IMR-90 (cell line): ENCODE data around the gene HNRNPLL. TPM values are rescaled to one million over a fixed set of nuclear protein-coding genes. Genes with fewer than 3 reads are reported as not detected.

Experiments used
- ATAC-seq: fragments of 200-7000 bp; cut with Tn5 transposase; 2 replicates; pipeline ENCODE4 v1.9.1; 2020; ENCODE audit warnings: low read depth, mild to moderate bottlenecking, moderate library complexity
- BruUV-seq: library from RNA; stranded (reverse); fragments of 400-500 nt; replicated peaks from 2 replicates; lab custom pipeline; 2021; lab: Mats Ljungman, UMichigan
- CTCF ChIA-PET: fragments of 300-600 bp; formaldehyde crosslinking; extraction: SDS; loops from one replicate; lab custom pipeline; 2021; ENCODE audit warnings: antibody characterized with exemption; lab: Yijun Ruan, JAX
- POLR2A ChIA-PET: fragments of 300-600 bp; sonication (Branson Sonifier 250); formaldehyde crosslinking; loops from one replicate; lab custom pipeline; 2022; ENCODE audit warnings: antibody characterized with exemption; ENCODE audit not compliant: unreplicated experiment; lab: Charles Lee
- DNase-seq: peaks from one replicate; pipeline ENCODE4 v3.0.0; 2013
- H2AFZ ChIP-seq: replicated peaks from 2 replicates; pipeline ENCODE3; 2013; ENCODE audit warnings: low read length, mild to moderate bottlenecking; ENCODE audit not compliant: poor library complexity
- H2AK5ac ChIP-seq: 2 replicates; pipeline ENCODE4 v1.6.1; 2013; ENCODE audit warnings: low read depth, low read length, inconsistent platforms
- H2AK9ac ChIP-seq: replicated peaks from 2 replicates; pipeline ENCODE3; 2013; ENCODE audit warnings: mild to moderate bottlenecking, low read depth, low read length, moderate library complexity; ENCODE audit not compliant: poor library complexity
- H2BK120ac ChIP-seq: 2 replicates; pipeline ENCODE4 v1.6.1; 2013; ENCODE audit warnings: low read depth, low read length, inconsistent platforms
- H2BK15ac ChIP-seq: 3 replicates; pipeline ENCODE4 v1.6.1; 2013; ENCODE audit warnings: low read depth, low read length, inconsistent platforms
- H2BK20ac ChIP-seq: 2 replicates; pipeline ENCODE4 v1.6.1; 2013; ENCODE audit warnings: low read depth, mild to moderate bottlenecking, inconsistent platforms, low read length, moderate library complexity
- H2BK5ac ChIP-seq: 2 replicates; pipeline ENCODE4 v1.6.1; 2013; ENCODE audit warnings: mild to moderate bottlenecking, low read depth, low read length, inconsistent platforms; ENCODE audit not compliant: poor library complexity, severe bottlenecking
- H3K14ac ChIP-seq: replicated peaks from 2 replicates; pipeline ENCODE4 v1.6.1; 2013; ENCODE audit warnings: low read depth, low read length, inconsistent platforms
- H3K18ac ChIP-seq: 2 replicates; pipeline ENCODE4 v1.6.1; 2013; ENCODE audit warnings: low read depth, low read length, control low read depth
- H3K23ac ChIP-seq: 2 replicates; pipeline ENCODE4 v1.6.1; 2013; ENCODE audit warnings: low read depth, low read length, inconsistent platforms
- H3K27ac ChIP-seq: 2 replicates; pipeline ENCODE4 v1.5.1; 2013; ENCODE audit warnings: mild to moderate bottlenecking, control low read depth, low read length; ENCODE audit not compliant: insufficient read depth
- H3K27me3 ChIP-seq: 2 replicates; pipeline ENCODE4 v1.6.1; 2013; ENCODE audit warnings: low read length; ENCODE audit not compliant: control insufficient read depth, insufficient read depth
- H3K36me3 ChIP-seq: 2 replicates; pipeline ENCODE4 v1.6.1; 2013; ENCODE audit warnings: low read length, mixed read lengths; ENCODE audit not compliant: control insufficient read depth, insufficient read depth
- H3K4ac ChIP-seq: 2 replicates; pipeline ENCODE4 v1.6.1; 2013; ENCODE audit warnings: low read depth, low read length, inconsistent platforms
- H3K4me1 ChIP-seq: 2 replicates; pipeline ENCODE4 v1.6.1; 2013; ENCODE audit warnings: low read length, mixed read lengths; ENCODE audit not compliant: control insufficient read depth, insufficient read depth
- H3K4me2 ChIP-seq: 2 replicates; pipeline ENCODE4 v1.6.1; 2013; ENCODE audit warnings: low read depth, mild to moderate bottlenecking, control low read depth, low read length, moderate library complexity
- H3K4me3 ChIP-seq: 2 replicates; pipeline ENCODE4 v1.5.1; 2013; ENCODE audit warnings: low read depth, mild to moderate bottlenecking, control low read depth, low read length, moderate library complexity; ENCODE audit not compliant: insufficient read depth
- H3K56ac ChIP-seq: 2 replicates; pipeline ENCODE4 v1.6.1; 2013; ENCODE audit warnings: low read length, inconsistent platforms; ENCODE audit not compliant: insufficient read depth; ENCODE audit errors: extremely low read depth
- H3K79me1 ChIP-seq, 2 experiments: 2 replicates each; pipeline ENCODE4 v1.6.1; 2013; ENCODE audit warnings: low read length in 2 of 2, inconsistent platforms in 1 of 2, low read depth in 1 of 2
- H3K9ac ChIP-seq: 2 replicates; pipeline ENCODE4 v1.6.1; 2013; ENCODE audit warnings: low read depth, low read length, control low read depth
- H3K9me1 ChIP-seq: 2 replicates; pipeline ENCODE4 v1.6.1; 2013; ENCODE audit warnings: low read length, inconsistent platforms; ENCODE audit not compliant: insufficient read depth
- H3K9me3 ChIP-seq: 2 replicates; pipeline ENCODE4 v1.6.1; 2013; ENCODE audit warnings: low read length; ENCODE audit not compliant: control insufficient read depth, insufficient read depth
- H4K20me1 ChIP-seq: 2 replicates; pipeline ENCODE4 v1.6.1; 2013; ENCODE audit warnings: low read length, inconsistent platforms; ENCODE audit not compliant: insufficient read depth
- H4K5ac ChIP-seq: 2 replicates; pipeline ENCODE4 v1.6.1; 2013; ENCODE audit warnings: mild to moderate bottlenecking, low read depth, low read length, control low read depth
- H4K8ac ChIP-seq, 2 experiments: 2 replicates each; pipeline ENCODE4 v1.6.1; 2013; ENCODE audit warnings: low read depth in 2 of 2, low read length in 2 of 2, control low read depth in 1 of 2, inconsistent platforms in 1 of 2
- H4K91ac ChIP-seq: 2 replicates; pipeline ENCODE4 v1.6.1; 2013; ENCODE audit warnings: low read depth, low read length, inconsistent platforms; ENCODE audit not compliant: insufficient read depth
- FOS ChIP-seq: fragments of 150-350 bp; IDR thresholded peaks from 2 replicates; pipeline ENCODE4 v1.6.1; 2016; ENCODE audit warnings: low read depth, low read length
- NFE2L2 ChIP-seq: fragments of 150-350 bp; IDR thresholded peaks from 2 replicates; pipeline ENCODE4 v1.6.1; 2016; ENCODE audit warnings: low read depth, mild to moderate bottlenecking, low read length
- POLR2A ChIP-seq: IDR thresholded peaks from 2 replicates; pipeline ENCODE4 v1.6.1; 2012; ENCODE audit warnings: mild to moderate bottlenecking, low read depth, low read length
- RAD21 ChIP-seq: IDR thresholded peaks from 2 replicates; pipeline ENCODE4 v1.6.1; 2012; ENCODE audit warnings: low read length, improper control_type of control experiment
- RFX5 ChIP-seq: IDR thresholded peaks from 2 replicates; pipeline ENCODE4 v1.8.0; 2012; ENCODE audit warnings: low read depth, mild to moderate bottlenecking, low read length, moderate library complexity
- WGBS, 2 experiments: methylation state at CpG; one replicate each; pipeline versions ENCODE4 v1.1.5 to v1.1.7; 2013; ENCODE audit warnings: missing lambda C conversion rate in 2 of 2; ENCODE audit not compliant: insufficient read length in 1 of 2; ENCODE audit errors: extremely low coverage in 2 of 2; 5-methylcytosine and 5-hydroxymethylcytosine counted together
- dilution Hi-C: fragments of 300-500 bp; cut with HindIII; formaldehyde crosslinking; loops from one replicate; pipeline ENCODE4 v1.14.3; 2018; ENCODE audit warnings: low sequenced_read_pairs; ENCODE audit not compliant: unreplicated experiment
- in situ Hi-C: fragments of 300-500 bp; cut with MboI; formaldehyde crosslinking; loops from 3 replicates; pipeline ENCODE4 v1.14.3; 2019; ENCODE audit warnings: low sequenced_read_pairs, inconsistent platforms, mixed read lengths
- intact Hi-C: fragments of 100-400 bp; cut with micrococcal nuclease; formaldehyde crosslinking; loops from 2 replicates; pipeline ENCODE4 v1.10.0; 2022
- polyA plus RNA-seq, 3 experiments: library from polyadenylated mRNA; depleted of rRNA; stranded (reverse); fragments of >200 nt; gene quantifications; 2 replicates each; pipeline ENCODE4 v1.2.3, GENCODE V29; 2012; ENCODE audit warnings: low replicate concordance in 1 of 3
- total RNA-seq: library from RNA; depleted of rRNA; stranded (reverse); fragments of >200 nt; gene quantifications from 2 replicates; pipeline ENCODE4 v1.2.3, GENCODE V29; 2012
- TF ChIP-seq, protein P1 (sequence below): fragments of 150-350 bp; IDR thresholded peaks from 2 replicates; pipeline ENCODE4 v1.6.1; 2017; ENCODE audit warnings: mild to moderate bottlenecking, antibody characterized with exemption, low read length, low read depth
- TF ChIP-seq, protein P2 (sequence below): conservative IDR thresholded peaks from 2 replicates; pipeline ENCODE4 v1.5.1; 2012; ENCODE audit warnings: mild to moderate bottlenecking, low read depth, low read length, improper control_type of control experiment

Gene HNRNPLL
- total and polyA plus RNA-seq, 2 of the 4 experiments (the other 2 are of a cell fraction) = 23.7 to 53.1 TPM

DNA sequence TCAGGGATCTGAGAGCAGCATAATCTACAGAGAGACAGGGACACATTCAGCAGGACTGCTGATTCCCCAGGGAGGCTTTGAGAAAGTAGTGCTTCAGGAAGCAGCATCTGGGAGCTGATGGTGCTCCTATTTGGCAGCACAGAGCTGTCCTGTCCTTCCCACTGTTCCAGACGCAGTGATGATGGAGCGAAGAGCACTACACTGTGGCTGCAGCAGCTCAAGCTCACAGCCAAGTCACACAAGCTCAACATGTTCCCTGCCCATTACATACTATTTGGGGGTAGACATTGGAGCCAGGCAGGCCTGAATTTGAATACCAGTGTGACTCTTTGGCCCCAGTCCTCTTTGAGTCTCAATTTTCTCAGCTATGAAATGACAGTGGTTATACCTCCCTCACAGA is 48.0 kb upstream of the HNRNPLL start:
- peaks cover 2% of the 10 kb centered on the region for H3K27me3 ChIP-seq
- H3K9me3 ChIP-seq = no peaks in the 10 kb centered on the region
- no peak overlapping the region for H2AK5ac ChIP-seq
- H4K91ac ChIP-seq = no peak overlapping the region
- ATAC-seq (no peak), DNase-seq (no peak)
- H3K9me1 ChIP-seq = no peaks in the 10 kb centered on the region; the same call in 1 of the 2 replicates
- no peak overlapping the region for H2BK15ac ChIP-seq
- H2BK5ac ChIP-seq = no peak overlapping the region
- no peak overlapping the region for H3K18ac ChIP-seq
- H3K4me3 ChIP-seq = no peak overlapping the region
- in situ Hi-C loops (no loop called here), intact Hi-C loops (no loop called here), dilution Hi-C loops (no loop called here)
- TF ChIP-seq RFX5 (no peak), RAD21 (no peak), POLR2A (no peak), FOS (no peak), NFE2L2 (no peak)
- TF ChIP-seq, protein P1, sequence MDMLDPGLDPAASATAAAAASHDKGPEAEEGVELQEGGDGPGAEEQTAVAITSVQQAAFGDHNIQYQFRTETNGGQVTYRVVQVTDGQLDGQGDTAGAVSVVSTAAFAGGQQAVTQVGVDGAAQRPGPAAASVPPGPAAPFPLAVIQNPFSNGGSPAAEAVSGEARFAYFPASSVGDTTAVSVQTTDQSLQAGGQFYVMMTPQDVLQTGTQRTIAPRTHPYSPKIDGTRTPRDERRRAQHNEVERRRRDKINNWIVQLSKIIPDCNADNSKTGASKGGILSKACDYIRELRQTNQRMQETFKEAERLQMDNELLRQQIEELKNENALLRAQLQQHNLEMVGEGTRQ = no peak
- TF ChIP-seq, protein P2, sequence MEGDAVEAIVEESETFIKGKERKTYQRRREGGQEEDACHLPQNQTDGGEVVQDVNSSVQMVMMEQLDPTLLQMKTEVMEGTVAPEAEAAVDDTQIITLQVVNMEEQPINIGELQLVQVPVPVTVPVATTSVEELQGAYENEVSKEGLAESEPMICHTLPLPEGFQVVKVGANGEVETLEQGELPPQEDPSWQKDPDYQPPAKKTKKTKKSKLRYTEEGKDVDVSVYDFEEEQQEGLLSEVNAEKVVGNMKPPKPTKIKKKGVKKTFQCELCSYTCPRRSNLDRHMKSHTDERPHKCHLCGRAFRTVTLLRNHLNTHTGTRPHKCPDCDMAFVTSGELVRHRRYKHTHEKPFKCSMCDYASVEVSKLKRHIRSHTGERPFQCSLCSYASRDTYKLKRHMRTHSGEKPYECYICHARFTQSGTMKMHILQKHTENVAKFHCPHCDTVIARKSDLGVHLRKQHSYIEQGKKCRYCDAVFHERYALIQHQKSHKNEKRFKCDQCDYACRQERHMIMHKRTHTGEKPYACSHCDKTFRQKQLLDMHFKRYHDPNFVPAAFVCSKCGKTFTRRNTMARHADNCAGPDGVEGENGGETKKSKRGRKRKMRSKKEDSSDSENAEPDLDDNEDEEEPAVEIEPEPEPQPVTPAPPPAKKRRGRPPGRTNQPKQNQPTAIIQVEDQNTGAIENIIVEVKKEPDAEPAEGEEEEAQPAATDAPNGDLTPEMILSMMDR = no peak
- H4K8ac ChIP-seq = no peak overlapping the region
- H3K4me1 ChIP-seq = no peaks in the 10 kb centered on the region; the same call in 1 of the 2 replicates
- H2AK9ac ChIP-seq = no peak overlapping the region
- no CpG with 5 or more reads among the region's 2 CpGs for WGBS, 2 experiments
- no peak overlapping the region for H3K4me2 ChIP-seq
- no peak overlapping the region for H2BK20ac ChIP-seq
- no peak overlapping the region for H2AFZ ChIP-seq
- H3K79me1 ChIP-seq = no peaks in the 10 kb centered on the region
- H3K27ac ChIP-seq = no peak overlapping the region
- no peaks in the 10 kb centered on the region for H3K36me3 ChIP-seq
- ChIA-PET CTCF (no interaction called here), POLR2A (no interaction called here)
- H3K56ac ChIP-seq = no peak overlapping the region
- H4K20me1 ChIP-seq = no peaks in the 10 kb centered on the region
- no peak overlapping the region for H4K5ac ChIP-seq
- no TSS peak for BruUV-seq
- H3K14ac ChIP-seq = no peak overlapping the region
- H2BK120ac ChIP-seq = no peak overlapping the region
- no peak overlapping the region for H3K4ac ChIP-seq
- H3K23ac ChIP-seq = no peak overlapping the region
- H3K9ac ChIP-seq = no peak overlapping the region
